KMS-11 (cell line): ENCODE data around the gene YIPF2.

ENCODE experiments used
- H2AFZ ChIP-seq: fragments of 200-600 bp; sonication (generic); 2 replicates; pipeline ENCODE4 v1.6.1; 2016; ENCODE audit warnings: antibody characterized with exemption, mixed run types, low read depth
- H3K27ac ChIP-seq: fragments of 200-600 bp; sonication (generic); 2 replicates; pipeline ENCODE4 v1.6.1; 2016; ENCODE audit warnings: mild to moderate bottlenecking, mixed run types
- H3K27me3 ChIP-seq: fragments of 200-600 bp; sonication (generic); 2 replicates; pipeline ENCODE4 v1.6.1; 2017; ENCODE audit warnings: mild to moderate bottlenecking, low read depth, mixed run types, moderate library complexity; ENCODE audit not compliant: insufficient read depth
- H3K36me3 ChIP-seq: fragments of 200-600 bp; sonication (generic); 2 replicates; pipeline ENCODE4 v1.6.1; 2017; ENCODE audit warnings: mild to moderate bottlenecking, mixed run types; ENCODE audit not compliant: insufficient read depth
- H3K4me1 ChIP-seq: fragments of 200-600 bp; sonication (generic); 2 replicates; pipeline ENCODE4 v1.6.1; 2016; ENCODE audit warnings: mild to moderate bottlenecking, low read depth, mixed run types; ENCODE audit not compliant: poor library complexity, severe bottlenecking
- H3K4me2 ChIP-seq: fragments of 200-600 bp; sonication (generic); 2 replicates; pipeline ENCODE4 v1.7.0; 2016; ENCODE audit warnings: mild to moderate bottlenecking, mixed run types
- H3K4me3 ChIP-seq: fragments of 200-600 bp; sonication (generic); IDR thresholded peaks from 2 replicates; pipeline ENCODE4 v1.6.1; 2017; ENCODE audit warnings: low read depth, low read length, mixed read lengths; ENCODE audit not compliant: insufficient read depth
- H3K79me2 ChIP-seq: fragments of 200-600 bp; sonication (generic); 2 replicates; pipeline ENCODE4 v1.6.1; 2016; ENCODE audit warnings: low read depth, mixed run types; ENCODE audit not compliant: insufficient read depth
- H3K9ac ChIP-seq: fragments of 200-600 bp; sonication (generic); 2 replicates; pipeline ENCODE4 v1.6.1; 2016; ENCODE audit warnings: mild to moderate bottlenecking, mixed run types
- H4K20me1 ChIP-seq: fragments of 200-600 bp; sonication (generic); 2 replicates; pipeline ENCODE4 v1.6.1; 2016; ENCODE audit warnings: mild to moderate bottlenecking, mixed run types; ENCODE audit not compliant: insufficient read depth
- CTCF ChIP-seq: fragments of 200-600 bp; sonication (generic); conservative IDR thresholded peaks from 2 replicates; pipeline ENCODE4 v1.6.1; 2017; ENCODE audit warnings: low read depth, mild to moderate bottlenecking, antibody characterized with exemption, low read length, moderate library complexity, mixed read lengths

The YIPF2 gene

GRCh38 chr19:10971107-10971726, 42.8 kb upstream of the YIPF2 start:
- peaks cover 10% of the 10 kb centered on the region for H3K4me1 ChIP-seq
- H4K20me1 ChIP-seq = peaks cover 14% of the 10 kb centered on the region; the same call in 1 of the 2 replicates
- H3K36me3 ChIP-seq = no peaks in the 10 kb centered on the region
- H3K4me2 ChIP-seq = no peak overlapping the region
- no peak overlapping the region for H3K9ac ChIP-seq
- peaks cover 97% of the 10 kb centered on the region for H3K79me2 ChIP-seq
- H3K27ac ChIP-seq = no peak overlapping the region
- H2AFZ ChIP-seq = no peak overlapping the region
- no peak overlapping the region for H3K4me3 ChIP-seq
- TF ChIP-seq CTCF = no peak
- no peaks in the 10 kb centered on the region for H3K27me3 ChIP-seq

- no peak overlapping the region for H2AFZ ChIP-seq
- no peaks in the 10 kb centered on the region for H3K36me3 ChIP-seq
- H3K9ac ChIP-seq = no peak overlapping the region
- no peak overlapping the region for H3K4me3 ChIP-seq
- no peak for TF ChIP-seq CTCF
- peaks cover 23% of the 10 kb centered on the region for H4K20me1 ChIP-seq
- peaks cover 100% of the 10 kb centered on the region for H3K79me2 ChIP-seq
- peaks cover 24% of the 10 kb centered on the region for H3K4me1 ChIP-seq
- H3K27ac ChIP-seq = no peak overlapping the region
- no peak overlapping the region for H3K4me2 ChIP-seq
- no peaks in the 10 kb centered on the region for H3K27me3 ChIP-seq
Measured at GRCh38 chr19:10968527-10969135, 40.2 kb upstream of the YIPF2 start.

DNA sequence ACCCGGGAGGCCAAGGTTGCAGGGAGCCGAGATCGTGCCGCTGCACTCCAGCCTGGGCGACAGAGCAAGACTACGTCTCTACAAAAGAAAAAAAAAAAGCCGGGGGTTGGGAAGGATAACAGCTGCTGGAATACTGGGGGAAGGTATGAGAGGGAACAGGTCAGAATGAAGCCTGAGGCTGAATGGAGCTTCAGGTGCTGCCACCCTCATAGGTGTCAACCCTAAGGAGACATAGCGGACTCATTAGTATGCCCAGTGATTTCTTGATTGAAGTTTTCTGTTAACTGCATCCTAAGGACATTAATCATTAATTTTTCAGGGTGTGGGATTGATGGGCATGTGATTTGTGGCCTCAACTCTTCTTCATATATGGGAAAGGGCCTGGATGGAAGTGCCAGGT, 38.4 kb upstream of the YIPF2 start:
- no peak overlapping the region for H2AFZ ChIP-seq
- no peak for TF ChIP-seq CTCF
- H3K79me2 ChIP-seq = peaks cover 100% of the 10 kb centered on the region
- peaks cover 23% of the 10 kb centered on the region for H4K20me1 ChIP-seq
- no peak overlapping the region for H3K27ac ChIP-seq
- no peak overlapping the region for H3K4me2 ChIP-seq
- no peak overlapping the region for H3K4me3 ChIP-seq
- peaks cover 39% of the 10 kb centered on the region for H3K4me1 ChIP-seq
- no peak overlapping the region for H3K9ac ChIP-seq
- H3K36me3 ChIP-seq = no peaks in the 10 kb centered on the region
- no peaks in the 10 kb centered on the region for H3K27me3 ChIP-seq

DNA sequence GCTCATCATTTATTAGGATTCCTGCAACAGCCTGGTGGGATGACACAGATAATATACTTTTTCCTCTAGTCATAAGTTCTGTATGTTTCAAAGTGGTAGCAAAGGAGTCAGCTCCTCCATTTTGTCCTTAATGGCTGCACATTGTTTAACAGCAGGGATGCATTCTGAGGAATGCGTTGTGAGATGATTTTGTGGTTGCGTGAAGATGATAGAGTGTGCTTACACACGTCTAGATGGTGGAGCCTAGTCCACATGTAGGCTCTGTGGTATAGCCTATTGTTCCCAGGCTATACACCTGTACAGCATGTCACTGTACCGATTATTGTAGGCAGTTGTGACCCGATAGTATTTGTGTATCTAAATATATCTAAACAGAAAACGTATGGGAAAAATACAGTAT, 37.0 kb upstream of the YIPF2 start:
- Histone ChIP-seq H3K27me3 (no peaks in the 10 kb centered on the region), H4K20me1 (peaks cover 23% of the 10 kb centered on the region), H3K4me1 (peaks cover 39% of the 10 kb centered on the region), H3K79me2 (peaks cover 92% of the 10 kb centered on the region), H3K4me2 (no peak overlapping the region), H3K27ac (no peak overlapping the region), H2AFZ (no peak overlapping the region), H3K36me3 (no peaks in the 10 kb centered on the region), H3K9ac (no peak overlapping the region), H3K4me3 (no peak overlapping the region)
- TF ChIP-seq CTCF = no peak
